Stimulated activated CD4-positive, alpha-beta T cell treated with anti-CD3 and anti-CD28 coated beads, Interleukin-1b, Interleukin-23, amount 100 ng/mL, for 24 hours (primary cell): Measurements from ENCODE around the gene PGA4.

Source experiments
- DNase-seq, 4 experiments: peaks; one replicate each; pipeline ENCODE4 v3.0.0-alpha.2; 2020; ENCODE audit warnings: low read depth in 4 of 4, low spot score in 1 of 4

The PGA4 gene

GRCh38 chr11:61277186-61278000 lies 55.2 kb downstream of the PGA4 start:
- no peak for DNase-seq

GRCh38 chr11:61278001-61278470 lies 55.9 kb downstream of the PGA4 start:
- DNase-seq, result no peak

- no peak for DNase-seq
Observed at GRCh38 chr11:61279934-61280659, 58.0 kb downstream of the PGA4 start.

- no peak for DNase-seq
Observed at GRCh38 chr11:61280883-61281580, 58.9 kb downstream of the PGA4 start.
